Hematopoietic multipotent progenitor cell treated with erythropoietin and hydrocortisone succinate and interleukin-3 and kit ligand, for 4 days (in vitro differentiated cells): ENCODE results near the gene YES1.
"Not testable (repeated sequence)": the region's sequence is repeated elsewhere in the genome, so short reads cannot be mapped to it uniquely, and the experiment has no call there.

Experiments
- DNase-seq: peaks from one replicate; pipeline ENCODE4 v3.0.0-alpha.2; 2015

Gene YES1

GRCh38 chr18:778194-778927 lies 33.7 kb downstream of the YES1 start:
- DNase-seq, result peak; percentile 15

GRCh38 chr18:777021-777420 lies 35.0 kb downstream of the YES1 start:
- DNase-seq, result peak; percentile 30

GRCh38 chr18:776044-776443 lies 36.0 kb downstream of the YES1 start:
- not testable (repeated sequence) for DNase-seq

DNA sequence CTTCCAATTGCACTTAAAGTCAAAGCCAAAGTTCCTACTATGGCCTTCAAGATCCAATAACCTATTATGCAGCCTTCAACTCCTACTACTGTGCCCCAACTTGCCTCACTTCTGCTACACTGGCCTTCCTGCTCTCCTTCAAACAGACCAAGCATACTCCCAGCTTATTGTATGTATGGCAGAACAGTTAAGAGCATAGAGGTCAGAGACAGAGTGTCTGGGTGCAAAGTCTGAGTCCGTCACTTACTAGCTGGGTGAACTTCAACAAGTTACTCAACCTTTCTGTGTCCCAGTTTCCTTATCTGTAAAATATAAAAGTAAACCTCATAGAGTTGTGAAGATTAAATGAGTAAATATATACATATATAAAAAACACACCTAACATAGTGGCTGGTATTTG lies 37.2 kb downstream of the YES1 start:
- DNase-seq, result no peak

- DNase-seq, result no peak
Observed at GRCh38 chr18:773980-774624, 37.9 kb downstream of the YES1 start.

DNA sequence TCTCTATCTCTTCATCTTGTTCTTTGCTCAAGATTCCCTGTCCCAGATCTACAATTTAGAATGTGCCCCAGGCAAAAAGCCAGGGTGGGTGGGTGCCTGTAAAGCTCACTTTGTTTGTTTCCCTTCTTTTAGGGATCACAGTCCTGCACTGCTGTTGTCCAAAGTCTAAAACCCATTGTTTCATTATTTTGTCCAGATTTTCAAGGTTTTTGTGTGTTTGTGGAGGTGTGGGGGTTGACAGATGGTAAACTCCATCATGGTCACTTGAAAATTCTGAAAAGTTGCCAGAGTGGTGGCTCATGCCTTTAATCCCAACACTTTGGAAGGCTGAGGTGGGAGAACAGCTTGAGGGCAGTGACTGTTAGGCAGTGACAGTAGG lies 41.5 kb downstream of the YES1 start:
- no peak for DNase-seq

DNA sequence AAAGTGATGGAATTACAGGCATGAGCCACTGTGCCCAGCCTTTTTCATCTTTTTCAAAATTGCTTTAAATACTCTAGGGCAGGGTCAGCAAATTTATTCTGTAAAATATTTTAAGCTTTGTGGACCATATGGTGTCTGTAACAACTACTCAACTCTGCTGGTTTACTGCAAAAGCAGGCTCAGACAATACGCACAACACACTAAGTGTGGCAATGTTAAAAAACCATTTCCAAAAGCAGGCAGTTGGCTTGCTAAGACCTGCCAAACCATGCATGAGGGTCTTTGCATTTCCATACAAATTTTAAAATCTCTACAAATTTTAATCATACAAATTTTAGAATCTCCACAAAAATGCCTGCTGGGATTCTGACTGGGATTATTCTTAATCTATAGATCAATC lies 44.1 kb downstream of the YES1 start:
- DNase-seq, result no peak

- peak; percentile 35 for DNase-seq
Observed at GRCh38 chr18:767084-767882, 44.8 kb downstream of the YES1 start.

- no peak for DNase-seq
Observed at GRCh38 chr18:766550-766860, 45.5 kb downstream of the YES1 start.

DNA sequence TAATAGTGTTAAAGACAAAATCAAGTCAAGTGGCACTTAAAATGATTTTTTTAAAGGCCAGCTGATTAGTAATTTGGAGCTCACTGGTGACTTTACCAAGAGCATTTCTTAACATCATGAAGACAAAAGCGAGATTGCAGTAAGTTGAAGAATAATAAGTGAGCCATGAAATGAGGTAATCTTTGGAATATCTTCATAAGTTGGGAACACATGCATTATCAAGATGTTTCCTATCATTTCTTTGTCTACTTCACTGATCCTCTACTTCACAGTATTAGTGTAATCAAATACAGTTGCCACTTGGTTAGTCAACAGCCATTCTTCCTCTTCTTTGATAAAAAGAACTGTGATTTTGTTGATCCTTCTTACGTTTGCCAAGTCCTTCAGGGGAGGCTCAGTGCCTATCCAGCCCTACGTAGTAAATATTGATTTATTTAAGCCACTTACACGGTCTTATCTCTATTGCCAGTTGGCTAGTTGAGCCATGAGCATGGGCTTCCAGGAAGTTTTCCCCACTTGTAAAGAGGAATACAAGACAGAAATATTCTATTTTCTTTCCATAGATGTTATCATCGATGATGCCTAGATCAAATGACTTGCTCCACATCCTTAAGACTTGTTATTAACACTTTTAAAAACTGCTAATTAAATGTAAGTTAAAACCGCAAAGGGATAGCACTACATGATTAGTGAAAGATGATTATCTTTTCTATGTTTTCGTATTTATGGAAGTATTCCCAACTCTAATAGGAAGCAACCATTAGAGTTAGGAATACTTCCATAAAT lies 46.1 kb downstream of the YES1 start:
- DNase-seq, result no peak

DNA sequence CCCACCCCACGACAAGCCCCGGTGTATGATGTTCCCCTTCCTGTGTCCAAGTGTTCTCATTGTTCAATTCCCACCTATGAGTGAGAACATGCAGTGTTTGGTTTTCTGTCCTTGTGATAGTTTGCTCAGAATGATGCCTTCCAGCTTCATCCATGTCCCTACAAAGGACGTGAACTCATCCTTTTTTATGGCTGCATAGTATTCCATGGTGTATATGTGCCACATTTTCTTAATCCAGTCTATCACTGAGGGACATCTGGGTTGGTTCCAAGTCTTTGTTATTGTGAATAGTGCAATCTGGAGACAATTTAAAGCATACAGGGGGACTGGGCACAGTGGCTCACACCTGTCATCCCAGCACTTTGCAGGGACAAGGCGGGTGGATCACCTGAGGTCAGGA lies 52.2 kb downstream of the YES1 start:
- not testable (repeated sequence) for DNase-seq

GRCh38 chr18:755506-755905 lies 56.5 kb downstream of the YES1 start:
- peak; percentile 86 for DNase-seq

GRCh38 chr18:754656-755055 lies 57.4 kb downstream of the YES1 start:
- no peak for DNase-seq

DNA sequence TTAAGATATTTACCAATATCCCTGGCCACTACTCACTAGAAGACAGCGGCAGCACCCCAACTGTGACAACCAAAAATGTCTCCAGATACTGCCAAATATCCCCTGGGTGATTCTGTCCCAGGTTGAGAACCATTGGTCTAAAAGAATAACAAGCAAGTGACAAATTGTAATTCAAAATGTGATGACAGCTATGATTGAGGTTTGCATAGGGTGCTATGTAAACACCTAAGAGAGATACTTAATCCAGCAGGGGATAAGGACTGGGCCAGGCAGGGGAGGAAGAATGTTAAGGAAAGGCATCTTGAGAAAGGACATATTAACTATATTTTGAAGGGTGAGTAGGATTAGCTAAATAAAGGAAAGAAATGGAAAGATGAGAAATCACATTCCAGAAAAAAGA lies 61.6 kb downstream of the YES1 start:
- no peak for DNase-seq

DNA sequence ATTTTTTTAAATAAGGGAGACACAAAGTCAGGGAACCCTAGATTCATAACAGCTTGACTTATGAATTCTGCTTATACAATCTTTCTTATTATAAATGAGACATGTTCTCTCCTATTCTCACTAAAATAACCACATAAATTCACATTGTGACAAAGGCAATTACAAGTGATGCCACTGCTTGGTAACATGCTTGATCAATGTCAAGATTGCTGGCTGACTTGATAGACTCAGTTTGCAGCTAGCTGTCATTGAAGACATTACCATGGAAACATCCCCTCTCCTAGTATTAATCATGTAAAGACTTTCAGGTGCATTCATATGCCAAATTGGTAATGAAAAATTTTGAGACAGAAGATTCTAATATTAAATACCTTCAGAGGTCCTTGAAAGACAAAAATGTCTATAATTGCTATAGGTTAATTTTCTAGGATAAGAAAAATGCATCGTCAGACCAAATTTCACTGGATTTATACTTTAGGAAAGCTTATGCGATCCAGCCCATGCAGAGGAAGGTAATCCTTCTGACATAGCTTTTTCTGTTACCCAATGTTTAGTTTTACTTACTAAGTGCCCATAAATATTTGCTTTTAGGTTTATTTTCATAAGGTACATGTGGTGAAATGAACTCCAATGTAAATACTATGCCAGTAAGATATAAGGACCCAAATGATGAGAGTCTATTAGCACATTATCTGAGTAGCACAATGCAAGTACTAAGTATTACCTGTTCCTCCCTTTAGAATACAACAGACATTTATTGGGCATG lies 67.0 kb downstream of the YES1 start:
- DNase-seq, result no peak

GRCh38 chr18:741931-742512 lies 70.0 kb downstream of the YES1 start:
- DNase-seq, result peak; percentile 85

DNA sequence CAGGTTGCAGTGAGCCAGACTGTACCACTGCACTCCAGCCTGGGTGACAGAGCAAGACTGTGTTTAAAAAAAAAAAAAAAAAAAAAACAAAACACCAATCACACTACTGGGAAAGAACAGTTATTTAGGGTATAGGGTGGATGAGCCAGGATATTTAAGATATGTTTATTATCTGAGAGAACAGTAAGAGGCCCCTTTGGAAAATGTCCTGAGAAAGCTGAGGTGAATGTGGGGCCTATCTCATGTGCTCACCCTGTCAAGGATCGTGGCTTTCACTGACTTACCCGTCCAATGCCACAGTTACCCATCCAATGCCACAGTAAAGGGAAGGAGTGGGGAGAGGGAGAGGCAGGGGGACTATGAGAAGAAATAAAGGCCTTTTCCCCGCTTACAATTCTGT lies 79.7 kb downstream of the YES1 start:
- DNase-seq, result peak; percentile 72

DNA sequence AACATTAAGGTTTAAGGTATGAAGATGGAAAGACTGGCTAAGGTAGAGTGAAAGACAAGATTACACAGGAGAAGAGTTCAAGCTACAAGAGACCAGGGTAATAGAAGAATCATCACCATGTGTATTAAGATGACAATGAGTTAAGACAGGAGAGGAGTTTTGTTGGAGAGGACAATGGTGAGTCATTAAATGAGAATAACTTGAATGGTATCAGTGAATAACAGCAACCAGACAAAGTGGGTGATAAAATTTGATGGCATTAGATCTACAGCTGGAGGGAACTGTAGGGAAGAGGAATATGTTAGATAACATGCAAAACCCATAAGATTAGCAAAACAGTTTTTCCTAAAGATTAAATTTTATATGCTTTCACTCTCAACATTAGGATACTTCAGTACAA lies 80.9 kb downstream of the YES1 start:
- peak; percentile 84 for DNase-seq

GRCh38 chr18:730692-731091 lies 81.3 kb downstream of the YES1 start:
- no peak for DNase-seq

DNA sequence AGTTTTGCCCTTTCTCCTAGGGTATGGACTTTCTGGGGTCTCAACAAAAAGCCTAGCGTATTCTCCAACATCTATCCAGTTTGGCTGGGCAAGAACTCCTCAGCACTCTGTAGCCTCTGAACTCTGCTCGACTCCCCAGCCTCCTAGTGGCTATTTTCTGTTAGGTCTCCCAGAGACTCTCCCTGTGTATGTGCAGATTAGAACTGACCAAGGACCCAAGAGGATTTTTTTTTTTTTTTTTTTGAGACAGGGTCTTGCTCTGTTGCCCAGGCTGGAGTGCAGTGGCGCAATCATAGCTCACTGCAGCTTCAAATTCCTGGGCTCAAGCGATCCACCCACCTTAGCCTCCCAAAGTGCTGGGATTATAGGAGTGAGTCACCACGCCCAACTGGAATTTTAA lies 81.9 kb downstream of the YES1 start:
- DNase-seq, result peak; percentile 60

DNA sequence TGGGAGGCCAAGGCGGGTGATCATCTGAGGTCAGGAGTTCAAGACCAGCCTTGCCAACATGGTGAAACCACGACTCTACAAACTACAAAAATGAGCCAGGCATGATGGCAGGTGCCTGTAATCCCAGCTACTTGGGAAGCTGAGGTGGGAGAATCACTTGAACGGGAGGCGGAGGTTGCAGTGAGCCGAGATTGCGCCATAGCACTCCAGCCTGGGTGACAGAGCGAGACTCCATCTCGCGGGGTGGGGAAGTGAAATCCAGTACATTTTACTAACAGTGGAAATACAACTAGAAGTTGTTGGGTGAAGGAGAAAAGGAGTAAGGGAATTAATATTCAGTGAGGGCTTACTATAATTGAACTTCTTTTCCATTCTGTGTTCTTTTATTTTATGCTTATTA lies 86.4 kb downstream of the YES1 start:
- DNase-seq, result no peak

DNA sequence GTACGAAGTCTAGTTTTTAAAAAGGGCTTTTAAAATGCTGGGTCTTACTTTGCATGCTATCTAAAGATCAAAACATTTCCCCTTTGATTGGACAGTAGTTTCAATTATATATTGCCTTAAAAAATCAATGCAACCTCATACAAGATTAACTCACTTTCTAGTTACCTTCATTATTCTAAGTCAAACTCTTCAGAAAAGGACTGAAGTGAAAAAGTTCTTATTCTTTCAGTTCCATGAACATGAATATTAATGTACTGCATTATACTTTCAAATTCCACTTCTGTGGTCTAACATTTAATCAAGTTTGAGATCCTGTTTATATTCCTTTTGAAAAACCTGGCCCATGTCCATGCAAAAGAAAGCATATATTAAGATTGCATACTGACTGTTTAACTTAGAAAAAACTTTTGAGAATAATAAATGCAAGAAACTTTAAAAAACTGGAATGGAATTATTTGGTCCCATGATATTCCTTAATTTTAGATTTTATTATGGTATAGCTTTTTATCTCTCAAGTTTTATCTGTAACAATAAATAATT lies 88.4 kb downstream of the YES1 start:
- DNase-seq, result no peak
